ENCODE results near the gene COPG2. TPM values are rescaled to one million over a fixed set of nuclear protein-coding genes. Genes with fewer than 3 reads are reported as not detected.

Gene COPG2
- total and polyA plus RNA-seq, 2 donors (not counting 3 experiments of a cell fraction or from before 2014, with no cell fraction given), result 9.4 to 11.6 TPM

GRCh38 chr7:130648580-130648979 lies 20.0 kb downstream of the COPG2 start:
- no peaks in the 10 kb centered on the region for H4K20me1 ChIP-seq (replicated peaks; ENCODE audit: control insufficient read depth, extremely low read depth, insufficient read depth, low read length)
- H3K4me1 ChIP-seq (ENCODE audit: control insufficient read depth, extremely low read depth, insufficient read depth, low read length), result no peaks in the 10 kb centered on the region
- H3K27me3 ChIP-seq (ENCODE audit: control insufficient read depth in 2 of 2, insufficient read depth in 2 of 2, low read length in 2 of 2), result no peaks in the 10 kb centered on the region
- H3K27ac ChIP-seq (ENCODE audit: insufficient read depth, low read depth, low read length), result no peak overlapping the region
- dilution Hi-C loops (cut with MboI; ENCODE audit: extremely low pct_ligation_motif_present, low sequenced_read_pairs), result no loop called here
- DNase-seq (ENCODE audit: low read depth, low spot score) (no peak), FAIRE-seq (no peak)
- ChIA-PET CTCF (no interaction called here), POLR2A (no interaction called here)
- H2AFZ ChIP-seq (ENCODE audit: low read depth, low read length), result no peak overlapping the region
- no peak for TF ChIP-seq CTCF (IDR thresholded peaks at IDR 0.05; ENCODE audit: extremely low read depth in 1 of 2, insufficient read depth in 1 of 2, low read depth in 1 of 2, low read length in 2 of 2)
- no peak for TF ChIP-seq GATA2 (IDR thresholded peaks at IDR 0.05; ENCODE audit: insufficient read depth, insufficient read length, low read depth, low read length)
- no peak for TF ChIP-seq POLR2AphosphoS5 (IDR thresholded peaks at IDR 0.05; ENCODE audit: insufficient read depth, low read depth, low read length)
- no peak for TF ChIP-seq POLR2A (IDR thresholded peaks at IDR 0.05; ENCODE audit: low read depth, low read length)
- TF ChIP-seq JUN (IDR thresholded peaks at IDR 0.05; ENCODE audit: borderline replicate concordance, insufficient read depth, insufficient read length, low read depth), result no peak
- TF ChIP-seq, protein P1, sequence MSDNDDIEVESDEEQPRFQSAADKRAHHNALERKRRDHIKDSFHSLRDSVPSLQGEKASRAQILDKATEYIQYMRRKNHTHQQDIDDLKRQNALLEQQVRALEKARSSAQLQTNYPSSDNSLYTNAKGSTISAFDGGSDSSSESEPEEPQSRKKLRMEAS (IDR thresholded peaks at IDR 0.05; ENCODE audit: insufficient read depth, insufficient read length), result no peak
- TF ChIP-seq FOS (IDR thresholded peaks at IDR 0.05; ENCODE audit: borderline replicate concordance, insufficient read depth, low read length), result no peak
- TF ChIP-seq MYC (IDR thresholded peaks at IDR 0.05; ENCODE audit: low read depth, low read length), result no peak
- no peak for TF ChIP-seq EZH2 (IDR thresholded peaks at IDR 0.05; ENCODE audit: borderline replicate concordance, low read depth, low read length, severe bottlenecking)
- no peaks in the 10 kb centered on the region for H3K9me3 ChIP-seq (replicated peaks; ENCODE audit: control insufficient read depth, insufficient read depth, low read length)
- H3K9ac ChIP-seq (replicated peaks; ENCODE audit: extremely low read depth, insufficient read depth, low read length), result no peak overlapping the region
- intact Hi-C loops (cut with micrococcal nuclease), result no loop called here
- no TSS peak for BruUV-seq (replicated peaks)
- H3K9me1 ChIP-seq (replicated peaks; ENCODE audit: control insufficient read depth, extremely low read depth, insufficient read depth, low read length), result no peaks in the 10 kb centered on the region
- H3K4me2 ChIP-seq (ENCODE audit: insufficient read depth, low read length), result no peak overlapping the region
- H3K36me3 ChIP-seq (ENCODE audit: control insufficient read depth in 2 of 2, extremely low read depth in 1 of 2, insufficient read depth in 2 of 2, low read length in 2 of 2), result no peaks in the 10 kb centered on the region
- no peaks in the 10 kb centered on the region for H3K79me2 ChIP-seq (ENCODE audit: control insufficient read depth, insufficient read depth, low read length)
- H3K4me3 ChIP-seq (replicated peaks in 1 of 3; ENCODE audit: insufficient read depth in 1 of 3, low read depth in 1 of 3, low read length in 3 of 3), result no peak overlapping the region
